BJ (cell line): ENCODE data around the gene VPS52. TPM values are rescaled to one million over a fixed set of nuclear protein-coding genes. Genes with fewer than 3 reads are reported as not detected.
"Not testable (repeated sequence)": the region's sequence is repeated elsewhere in the genome, so short reads cannot be mapped to it uniquely, and the experiment has no call there.

Experiments
- CTCF ChIA-PET: fragments of 350-600 bp; formaldehyde crosslinking; extraction: SDS; loops from one replicate; lab custom pipeline; 2021; ENCODE audit warnings: antibody characterized with exemption, inconsistent platforms; lab: Yijun Ruan, JAX
- POLR2A ChIA-PET: fragments of 300-600 bp; sonication (Branson Sonifier 250); formaldehyde crosslinking; extraction: SDS; loops from one replicate; lab custom pipeline; 2021; ENCODE audit warnings: antibody characterized with exemption; lab: Charles Lee
- DNase-seq: peaks from one replicate; pipeline ENCODE4 v3.0.0-alpha.2; 2011; ENCODE audit warnings: low read depth
- H3K27me3 ChIP-seq: 2 replicates; pipeline ENCODE4 v1.6.0; 2011; ENCODE audit warnings: low read length; ENCODE audit not compliant: control insufficient read depth, insufficient read depth
- H3K36me3 ChIP-seq: 2 replicates; pipeline ENCODE4 v1.5.1; 2011; ENCODE audit warnings: low read length; ENCODE audit not compliant: control insufficient read depth, insufficient read depth
- H3K4me3 ChIP-seq: 2 replicates; pipeline ENCODE4 v1.5.1; 2011; ENCODE audit warnings: low read depth, mild to moderate bottlenecking, control low read depth, low read length
- polyA plus RNA-seq: library from polyadenylated mRNA; depleted of rRNA; stranded (reverse); fragments of >200 nt; gene quantifications from 2 replicates; pipeline ENCODE4 v1.2.3, GENCODE V29; 2011
- TF ChIP-seq, protein P1 (sequence below): IDR thresholded peaks from 2 replicates; pipeline ENCODE4 v1.5.1; 2011; ENCODE audit warnings: low read depth, mild to moderate bottlenecking, control low read depth, inconsistent platforms, low read length, moderate library complexity; ENCODE audit not compliant: insufficient read depth

The VPS52 gene
- polyA plus RNA-seq, 1 experiment: 89.8 TPM

DNA sequence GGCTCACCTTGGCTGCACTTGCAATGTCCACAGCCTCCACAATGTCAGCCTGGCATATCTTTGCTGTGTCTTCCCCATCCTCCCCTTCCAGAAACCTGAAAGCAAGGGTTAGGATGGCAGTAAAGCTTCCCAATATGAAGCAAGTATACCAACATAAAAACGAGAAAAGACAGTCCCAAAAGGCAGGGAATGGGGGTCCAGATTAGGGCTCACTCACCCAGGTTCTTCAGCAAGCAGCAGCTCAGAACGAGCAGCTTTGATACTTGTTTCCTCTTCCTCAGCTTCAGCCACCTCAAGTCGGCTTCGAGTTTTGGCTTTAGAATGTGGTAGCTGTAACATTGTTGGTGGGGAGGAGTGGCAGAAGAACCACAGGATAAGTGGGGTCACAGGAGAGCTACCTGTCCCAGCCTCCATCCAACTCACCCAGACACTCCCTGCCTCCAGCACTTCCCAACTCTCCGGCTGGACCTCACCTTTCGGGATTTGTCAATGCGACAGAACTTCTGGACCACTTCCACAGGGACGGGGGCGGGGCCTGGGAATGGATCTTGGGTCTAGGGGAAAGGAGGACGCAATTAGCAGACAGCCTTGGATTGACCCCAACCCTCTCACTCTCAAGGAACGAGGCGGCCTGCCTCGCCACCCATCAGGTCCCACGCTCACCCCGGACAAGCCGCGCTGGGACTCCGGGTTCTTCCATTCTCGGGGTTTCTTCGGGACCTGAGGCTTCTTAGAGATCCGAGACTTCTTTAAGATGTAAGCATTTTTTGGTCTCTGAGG lies 16.7 kb upstream of the VPS52 start:
- POLR2A ChIA-PET: interaction anchor here (0.5 to 1.0 kb wide), 2 partner anchors 13 to 451 kb away, joined by 4 to 7 read pairs; no protein-coding TSS in a partner anchor
- peak overlapping the region; percentile 64 for H3K4me3 ChIP-seq
- TF ChIP-seq, protein P1, sequence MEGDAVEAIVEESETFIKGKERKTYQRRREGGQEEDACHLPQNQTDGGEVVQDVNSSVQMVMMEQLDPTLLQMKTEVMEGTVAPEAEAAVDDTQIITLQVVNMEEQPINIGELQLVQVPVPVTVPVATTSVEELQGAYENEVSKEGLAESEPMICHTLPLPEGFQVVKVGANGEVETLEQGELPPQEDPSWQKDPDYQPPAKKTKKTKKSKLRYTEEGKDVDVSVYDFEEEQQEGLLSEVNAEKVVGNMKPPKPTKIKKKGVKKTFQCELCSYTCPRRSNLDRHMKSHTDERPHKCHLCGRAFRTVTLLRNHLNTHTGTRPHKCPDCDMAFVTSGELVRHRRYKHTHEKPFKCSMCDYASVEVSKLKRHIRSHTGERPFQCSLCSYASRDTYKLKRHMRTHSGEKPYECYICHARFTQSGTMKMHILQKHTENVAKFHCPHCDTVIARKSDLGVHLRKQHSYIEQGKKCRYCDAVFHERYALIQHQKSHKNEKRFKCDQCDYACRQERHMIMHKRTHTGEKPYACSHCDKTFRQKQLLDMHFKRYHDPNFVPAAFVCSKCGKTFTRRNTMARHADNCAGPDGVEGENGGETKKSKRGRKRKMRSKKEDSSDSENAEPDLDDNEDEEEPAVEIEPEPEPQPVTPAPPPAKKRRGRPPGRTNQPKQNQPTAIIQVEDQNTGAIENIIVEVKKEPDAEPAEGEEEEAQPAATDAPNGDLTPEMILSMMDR: no peak
- CTCF ChIA-PET: interaction anchor here (1.1 to 4.0 kb wide), 3 partner anchors 11 to 127 kb away, joined by 4 to 21 read pairs (median 21); partner anchors contain the start of genes B3GALT4 and RGL2
- DNase-seq: no peak
- no peaks in the 10 kb centered on the region for H3K27me3 ChIP-seq
- peaks cover 24% of the 10 kb centered on the region for H3K36me3 ChIP-seq

DNA sequence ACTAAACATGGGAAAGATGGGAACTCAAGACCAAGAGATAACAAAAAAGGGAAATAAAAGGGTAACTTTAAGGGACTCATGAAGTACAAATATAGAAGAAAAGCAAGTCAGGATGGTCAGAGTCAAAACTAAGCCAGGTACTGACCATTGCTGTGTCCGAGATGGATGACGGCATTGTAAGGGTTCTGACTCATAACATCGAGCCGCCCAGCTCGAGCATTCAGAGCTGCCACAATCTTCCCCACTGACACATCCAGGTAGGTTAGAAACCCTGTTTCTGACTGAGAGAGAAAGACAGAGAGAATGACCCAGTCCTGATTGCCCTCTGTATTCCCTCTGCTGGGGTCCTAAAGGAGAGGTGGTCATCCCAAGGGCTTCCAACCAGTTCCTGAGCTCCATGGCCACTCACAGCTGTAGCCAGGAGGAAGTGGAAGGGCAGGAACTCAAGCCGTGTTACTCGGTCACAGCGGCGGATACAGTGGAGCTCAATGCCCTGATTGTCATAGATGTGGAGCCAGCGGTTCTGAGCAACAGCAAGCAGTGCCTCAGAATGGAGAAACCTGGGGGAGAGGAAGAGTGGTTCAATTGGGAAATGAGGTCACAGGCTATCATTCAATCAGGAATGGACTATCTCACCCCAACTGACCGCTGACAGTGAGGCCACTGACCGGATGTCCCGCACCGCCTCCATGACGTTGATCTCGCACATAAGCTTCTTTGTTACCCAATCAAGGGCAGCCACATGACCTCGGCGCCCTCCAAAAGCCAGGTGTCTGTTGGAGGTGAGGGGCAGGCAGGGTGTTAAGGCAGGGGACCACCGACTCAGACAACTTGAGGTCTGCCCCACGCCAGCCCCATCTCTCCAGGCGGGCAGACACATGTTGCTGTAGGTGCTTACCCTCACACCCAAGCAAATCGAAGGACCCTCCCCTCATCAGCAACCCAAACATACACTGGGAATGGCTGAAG lies 15.6 kb upstream of the VPS52 start:
- POLR2A ChIA-PET: interaction anchor here (0.5 kb wide), 1 partner anchor 450 kb away, joined by 7 read pairs; no protein-coding TSS in a partner anchor
- H3K27me3 ChIP-seq: no peaks in the 10 kb centered on the region
- TF ChIP-seq, protein P1: no peak
- no peak for DNase-seq
- H3K4me3 ChIP-seq: no peak overlapping the region
- peaks cover 19% of the 10 kb centered on the region for H3K36me3 ChIP-seq
- CTCF ChIA-PET: interaction anchor here (2.9 to 4.0 kb wide), 2 partner anchors 10 to 12 kb away, joined by 21 read pairs; partner anchors contain the start of genes B3GALT4 and RGL2

GRCh38 chr6:33285214-33285613 lies 13.5 kb upstream of the VPS52 start:
- DNase-seq, H3K4me3 ChIP-seq, H3K27me3 ChIP-seq, POLR2A ChIA-PET, CTCF ChIA-PET: not testable (repeated sequence)
- peaks cover 16% of the 10 kb centered on the region for H3K36me3 ChIP-seq

GRCh38 chr6:33280539-33280938 lies 8.9 kb upstream of the VPS52 start:
- ChIA-PET CTCF (no interaction called here), POLR2A (no interaction called here)
- Histone ChIP-seq H3K36me3 (peaks cover 19% of the 10 kb centered on the region), H3K4me3 (no peak overlapping the region), H3K27me3 (no peaks in the 10 kb centered on the region)
- no peak for DNase-seq
- TF ChIP-seq, protein P1: no peak

- H3K27me3 ChIP-seq: no peaks in the 10 kb centered on the region
- no peak for DNase-seq
- TF ChIP-seq, protein P1: peak; percentile 60
- ChIA-PET POLR2A (no interaction called here), CTCF (interaction anchor here (3.3 kb wide), 1 partner anchor 19 kb away, joined by 13 read pairs; the partner anchor contains the start of gene RGL2)
- H3K36me3 ChIP-seq: peaks cover 21% of the 10 kb centered on the region
- H3K4me3 ChIP-seq: no peak overlapping the region
Observed at GRCh38 chr6:33279971-33280511, 8.4 kb upstream of the VPS52 start.
